OCI-M2 (cell line): Measurements from ENCODE around the gene LRTM1.

Source experiments
- DNase-seq: peaks from one replicate; lab custom pipeline; 2025; ENCODE audit not compliant: unreplicated experiment; lab: John Stamatoyannopoulos, UW

The LRTM1 gene

DNA sequence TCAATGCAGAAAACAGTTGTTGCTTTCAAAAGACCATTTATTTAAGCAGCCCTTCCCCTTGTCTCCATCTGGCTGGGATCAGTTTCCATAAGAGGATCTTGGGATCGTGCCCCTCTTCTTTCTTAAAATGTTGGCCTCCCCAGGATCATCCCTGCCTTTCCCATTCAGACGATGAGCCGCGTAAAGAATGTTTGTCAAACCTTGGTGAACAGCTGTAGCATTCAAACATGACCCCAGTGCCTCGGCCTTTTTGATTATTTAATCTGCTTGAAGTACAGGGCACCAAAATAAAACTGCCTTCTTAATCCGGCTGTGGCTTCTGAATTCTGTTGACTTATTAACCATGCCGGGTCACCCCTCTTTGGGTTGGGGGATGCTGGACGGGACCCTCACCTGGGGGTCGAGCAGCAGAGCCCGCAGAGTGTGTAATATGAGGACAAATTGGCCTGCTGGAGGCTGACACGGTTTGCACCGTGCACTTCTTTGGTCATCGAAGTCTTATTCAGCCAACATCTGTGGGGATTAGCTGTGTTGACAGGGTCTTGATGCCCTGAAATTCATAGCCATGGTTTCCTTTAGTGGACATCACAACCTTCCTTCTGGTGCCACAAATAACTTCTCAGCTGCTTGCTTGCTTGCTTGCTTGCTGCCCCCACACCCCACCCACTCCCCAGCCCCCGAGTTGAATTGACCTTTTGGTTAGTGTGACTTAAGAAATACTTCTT is at the start of gene LRTM1:
Gene LRTM1 (minus strand): TSS at position 14 of the 725 bp plus-strand sequence. CDS start 148 bp downstream, outside the sequence.
- DNase-seq = no peak

DNA sequence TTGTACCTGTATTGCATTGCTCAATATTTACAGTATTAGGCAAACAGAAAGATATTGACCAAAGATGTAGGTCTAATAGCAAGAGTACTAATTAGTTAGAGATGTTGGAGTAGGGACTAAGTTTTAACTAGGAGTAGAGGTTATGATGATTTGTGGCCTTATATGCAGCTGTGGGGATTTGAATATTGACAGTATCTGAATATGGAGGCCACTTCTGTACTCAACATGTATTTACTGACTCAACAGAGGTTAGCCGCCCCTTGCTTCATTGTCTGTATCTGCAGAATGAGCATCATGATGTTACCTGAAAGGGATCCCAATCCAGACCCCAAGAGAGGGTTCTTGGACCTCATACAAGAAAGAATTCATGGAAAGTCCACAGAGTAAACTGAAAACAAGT is 49.6 kb upstream of the LRTM1 start:
- DNase-seq = no peak

DNA sequence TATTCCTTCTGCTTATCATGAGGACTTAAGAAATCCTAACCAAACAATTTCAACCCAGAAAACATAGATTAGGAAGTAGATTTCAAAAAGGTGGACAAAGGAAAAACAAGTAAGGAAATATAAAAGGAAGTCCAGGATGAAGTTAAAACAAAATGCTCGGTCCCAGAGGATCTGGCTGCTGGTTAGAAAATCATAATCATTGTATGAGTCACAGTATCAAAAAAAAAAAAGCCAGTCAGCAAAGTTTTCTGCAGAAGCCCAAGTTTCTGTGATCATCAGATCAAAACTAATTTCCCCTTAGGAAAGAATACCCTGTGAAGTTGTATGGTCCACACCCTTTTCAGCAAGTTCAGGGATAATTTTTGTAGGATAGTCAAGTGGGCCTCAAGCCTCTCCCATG is 43.0 kb upstream of the LRTM1 start:
- no peak for DNase-seq

DNA sequence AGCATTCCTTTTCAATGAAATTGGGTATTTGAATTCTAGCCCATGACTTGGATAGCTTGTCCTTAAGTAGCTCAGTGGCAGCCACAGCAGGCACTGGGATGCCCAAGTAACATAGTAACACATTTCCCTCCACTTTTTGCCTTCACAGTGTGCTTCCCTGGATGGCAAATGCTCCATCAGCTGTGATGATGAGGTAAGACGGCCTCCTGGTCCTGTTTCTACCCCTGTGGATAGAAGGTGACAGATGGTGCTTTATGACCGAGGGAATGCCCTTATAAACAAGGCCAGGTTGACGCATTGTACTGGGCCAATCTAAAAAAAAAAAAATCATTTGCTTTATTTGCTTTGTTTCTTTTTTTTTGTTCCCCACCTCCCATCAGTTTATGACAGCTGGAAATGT is 41.8 kb upstream of the LRTM1 start:
- no peak for DNase-seq

DNA sequence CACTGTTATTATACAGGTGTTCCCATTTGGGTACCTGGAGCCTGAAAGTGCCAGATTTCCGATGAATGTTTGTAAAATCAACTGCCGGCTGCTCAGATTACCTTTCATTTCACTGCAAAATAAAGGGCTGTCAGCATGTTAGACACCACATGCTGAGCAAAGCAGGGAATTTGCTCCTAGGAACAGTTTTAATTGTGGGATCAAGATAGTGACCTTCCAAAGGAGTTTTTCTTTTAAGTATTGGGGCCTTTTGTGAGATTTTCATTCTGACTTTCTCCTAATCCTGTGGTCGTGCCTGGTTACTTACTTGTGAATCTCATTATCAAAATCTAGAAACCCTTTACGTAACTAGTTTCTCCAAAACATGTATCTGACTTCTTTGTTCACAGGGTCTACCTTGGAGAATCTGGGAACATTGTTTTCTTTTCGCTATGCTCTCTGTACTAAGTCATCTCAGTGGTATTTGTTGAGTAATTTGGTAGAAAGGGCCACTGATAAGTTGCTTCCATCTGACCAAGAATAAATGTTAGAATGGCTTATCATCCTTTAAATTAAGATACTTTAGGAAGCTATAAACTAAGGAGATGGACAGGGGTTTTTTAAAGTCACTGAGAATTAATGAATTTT is 40.8 kb upstream of the LRTM1 start:
- DNase-seq = no peak

DNA sequence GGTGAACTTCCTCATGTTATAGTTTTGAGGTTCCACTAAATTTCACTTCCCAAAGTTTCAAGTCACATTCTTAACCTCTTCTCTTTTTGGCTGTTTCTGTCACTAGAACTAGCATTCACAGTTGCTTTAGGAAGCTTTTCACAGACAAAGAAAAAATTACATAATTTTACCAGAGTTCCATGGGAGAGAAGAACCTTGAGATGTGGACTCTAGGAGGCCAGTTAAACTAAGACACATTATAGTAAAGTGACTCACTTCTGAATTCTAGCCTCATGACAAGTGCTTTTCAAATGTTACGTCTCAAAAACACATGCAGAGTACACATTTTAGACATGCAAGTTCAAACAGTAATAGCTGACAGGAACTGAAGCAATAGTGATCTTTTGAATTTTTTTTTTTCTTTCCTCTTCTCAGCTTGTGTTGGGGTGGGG is 39.9 kb upstream of the LRTM1 start:
- no peak for DNase-seq

DNA sequence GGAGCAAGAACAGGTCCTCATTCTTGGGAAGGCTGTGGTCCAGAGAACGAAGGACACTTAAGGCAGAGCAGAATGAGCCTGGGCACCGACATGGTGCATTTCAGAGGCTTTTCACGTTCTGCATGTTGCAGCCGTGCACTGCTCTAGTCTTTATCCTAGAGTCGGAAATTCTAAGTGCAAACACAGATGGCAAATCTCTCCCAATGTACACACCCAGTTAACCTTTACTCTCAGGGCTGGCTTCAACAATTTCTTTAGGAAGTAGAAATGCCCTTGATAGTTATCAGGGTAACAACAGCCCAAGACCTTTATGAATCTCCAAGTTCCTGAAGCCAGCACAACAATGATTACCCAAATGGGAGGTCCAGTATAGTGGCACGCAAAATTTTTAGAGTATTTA is 39.1 kb upstream of the LRTM1 start:
- DNase-seq = no peak

DNA sequence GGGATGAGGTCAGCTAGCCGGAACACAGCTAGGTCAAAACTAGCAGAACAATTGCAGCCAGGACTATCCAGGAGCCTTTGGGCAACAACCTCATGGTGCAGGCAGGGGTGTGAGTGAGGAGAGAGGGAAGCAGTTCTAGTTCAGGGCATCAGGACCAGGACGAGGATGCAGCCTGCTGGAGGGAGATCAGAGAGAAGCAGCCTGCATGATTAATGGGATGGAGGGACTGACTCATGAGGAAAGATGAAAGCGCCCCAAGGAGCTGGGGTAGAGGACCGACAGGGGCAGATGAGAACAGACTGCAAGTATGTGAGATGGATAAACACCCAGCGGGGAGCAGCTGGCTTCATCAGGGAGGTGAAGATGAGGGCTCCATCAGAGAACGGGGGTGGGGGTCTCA is 37.9 kb upstream of the LRTM1 start:
- no peak for DNase-seq

DNA sequence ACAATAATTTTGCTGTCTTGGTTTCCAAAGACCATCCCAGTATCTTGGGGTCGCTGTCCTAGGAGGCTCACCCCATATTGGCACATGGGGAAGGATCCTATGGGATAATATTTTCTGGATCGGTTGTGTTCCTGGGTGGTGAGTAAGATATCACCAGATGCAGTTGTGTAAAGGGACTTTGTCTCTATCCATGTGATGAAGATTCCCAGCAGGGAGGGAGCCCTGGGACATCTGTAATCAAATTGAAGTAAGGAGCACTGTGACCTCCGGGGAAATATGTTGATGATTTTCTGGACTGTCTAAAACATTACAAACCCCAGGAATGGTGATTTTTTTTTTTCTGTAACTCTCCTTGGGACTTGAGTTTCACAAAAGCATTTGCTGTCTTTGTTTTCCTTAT is 36.2 kb upstream of the LRTM1 start:
- DNase-seq = no peak

DNA sequence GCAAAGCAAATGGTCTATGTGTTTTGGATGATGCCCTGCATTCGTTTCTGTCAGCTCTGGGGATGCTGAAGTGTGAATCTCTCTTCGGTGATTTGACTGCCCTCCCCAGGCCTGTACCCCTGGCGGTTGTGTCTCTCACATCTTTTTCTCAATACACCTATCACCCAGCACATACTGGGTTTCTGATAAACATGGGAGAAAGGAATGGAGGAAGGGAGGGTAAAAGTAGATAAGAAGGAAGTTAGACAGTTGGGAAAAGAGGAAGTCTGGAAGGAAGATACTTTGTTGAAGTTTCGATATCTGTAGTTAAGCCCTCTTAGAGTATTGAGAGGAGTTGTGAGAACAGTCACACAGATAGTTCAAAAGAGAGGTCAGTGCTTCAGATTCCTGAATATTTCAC is 35.8 kb upstream of the LRTM1 start:
- DNase-seq = peak; percentile 16

DNA sequence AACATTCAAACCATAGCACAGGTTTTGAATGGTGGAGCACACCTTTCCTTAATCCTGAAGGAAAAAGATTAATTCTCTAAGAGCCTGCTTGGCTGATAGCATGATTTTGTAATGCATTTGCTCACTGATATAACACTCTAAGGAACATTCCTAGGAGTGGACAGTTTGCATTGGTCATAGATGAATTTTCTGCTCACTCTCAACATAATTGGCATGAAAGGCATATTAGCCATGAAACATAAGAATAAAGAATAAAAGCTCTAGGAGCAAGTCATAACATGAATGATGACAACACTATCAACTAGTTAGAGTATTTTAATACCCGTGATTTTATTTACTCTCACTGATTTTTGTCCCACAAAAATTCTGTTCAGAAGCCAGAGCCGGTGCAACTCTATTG is 34.3 kb upstream of the LRTM1 start:
- DNase-seq = no peak

DNA sequence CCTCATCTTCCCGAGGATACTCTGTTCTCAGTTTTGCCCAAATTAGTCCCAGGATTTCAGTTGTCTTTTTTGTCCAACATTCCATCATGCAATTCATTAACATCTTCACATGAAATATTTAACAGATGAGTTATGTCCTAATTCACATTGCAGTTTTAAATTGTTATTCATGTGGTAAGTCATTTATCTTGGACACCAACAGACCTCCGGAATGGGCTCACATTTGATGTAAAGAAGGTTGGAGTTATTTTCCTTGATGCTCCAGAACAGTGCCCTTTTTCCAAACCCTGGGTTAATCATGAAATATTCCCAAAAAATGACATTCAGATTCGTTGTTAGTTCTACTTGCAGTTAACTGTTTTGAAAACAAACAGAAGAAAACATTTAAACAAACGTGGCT is 32.8 kb upstream of the LRTM1 start:
- DNase-seq = no peak

DNA sequence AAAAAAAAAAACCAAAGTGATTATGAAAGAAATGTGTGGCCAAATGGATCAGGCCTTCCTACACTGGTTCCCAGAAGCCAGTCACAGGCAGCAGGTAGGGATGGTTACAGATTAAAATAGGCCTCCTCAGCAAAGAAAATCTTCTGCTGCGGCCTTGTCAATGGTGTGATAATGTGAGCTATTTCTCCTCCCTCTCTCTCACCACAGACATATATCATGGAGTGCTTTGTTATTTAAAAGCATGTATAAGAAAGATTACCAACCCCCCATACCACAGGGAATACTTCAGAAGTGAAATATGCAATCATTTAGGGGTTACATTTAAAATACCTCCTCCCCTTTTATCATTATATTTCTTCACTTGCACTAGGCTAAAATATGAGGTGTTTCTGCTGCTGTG is 32.2 kb upstream of the LRTM1 start:
- no peak for DNase-seq

DNA sequence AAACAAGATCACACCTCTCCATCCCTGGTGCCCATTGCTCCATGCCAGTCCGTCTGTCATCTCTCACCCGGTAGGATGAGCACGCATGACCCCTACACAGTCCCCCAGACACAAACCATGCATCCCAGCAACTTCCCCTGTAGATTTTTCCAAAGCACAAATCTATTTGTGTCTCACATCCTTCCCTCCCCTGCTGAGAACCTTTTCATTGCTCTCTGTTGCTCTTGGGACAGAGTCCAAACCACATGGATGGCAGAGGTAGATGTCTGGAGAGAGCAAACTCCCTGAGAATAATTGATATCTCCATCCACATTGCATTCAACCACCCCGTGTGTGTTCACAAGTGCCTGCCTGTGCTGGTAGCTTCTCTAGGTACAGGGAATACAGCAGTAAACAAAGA is 29.9 kb upstream of the LRTM1 start:
- DNase-seq = no peak

DNA sequence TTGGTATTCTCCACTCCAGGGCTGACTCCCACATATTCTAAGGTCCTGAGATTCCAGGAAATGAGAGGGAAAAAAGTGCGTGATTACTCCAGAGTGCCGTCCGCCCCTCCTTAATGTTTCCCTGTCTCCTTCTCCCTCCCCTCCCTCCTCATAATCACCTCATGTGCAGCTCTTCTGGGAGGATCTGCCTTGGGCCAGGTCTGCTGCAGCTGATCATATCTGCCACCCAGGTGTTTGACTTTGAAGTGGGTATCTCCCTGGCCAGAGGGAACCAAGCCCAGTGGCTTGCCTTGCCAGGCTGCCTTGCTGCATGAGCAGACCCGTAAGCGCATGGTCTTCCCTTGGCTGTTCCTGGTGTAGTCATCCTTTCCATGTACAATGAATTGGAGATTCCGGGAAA is 28.1 kb upstream of the LRTM1 start:
- no peak for DNase-seq

DNA sequence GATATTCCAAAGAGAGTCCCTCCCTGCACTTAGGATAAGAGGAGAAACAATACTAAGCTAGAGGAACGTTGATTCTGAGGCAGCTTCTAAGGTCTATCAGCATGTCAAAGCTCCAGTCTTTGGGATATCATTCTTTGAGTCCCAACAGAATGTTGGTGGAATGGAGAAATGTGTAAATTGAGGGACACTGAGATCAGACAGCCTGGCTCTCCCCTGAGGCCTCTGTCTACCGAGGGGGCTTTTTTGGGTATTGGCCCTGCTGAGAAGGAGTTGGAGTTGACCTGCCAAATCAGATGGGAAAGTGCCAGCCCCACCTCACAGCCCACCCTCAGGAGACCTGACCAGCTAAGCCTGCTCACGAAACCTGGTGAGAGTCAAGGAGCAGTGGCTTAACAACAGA is 27.6 kb upstream of the LRTM1 start:
- DNase-seq = no peak

DNA sequence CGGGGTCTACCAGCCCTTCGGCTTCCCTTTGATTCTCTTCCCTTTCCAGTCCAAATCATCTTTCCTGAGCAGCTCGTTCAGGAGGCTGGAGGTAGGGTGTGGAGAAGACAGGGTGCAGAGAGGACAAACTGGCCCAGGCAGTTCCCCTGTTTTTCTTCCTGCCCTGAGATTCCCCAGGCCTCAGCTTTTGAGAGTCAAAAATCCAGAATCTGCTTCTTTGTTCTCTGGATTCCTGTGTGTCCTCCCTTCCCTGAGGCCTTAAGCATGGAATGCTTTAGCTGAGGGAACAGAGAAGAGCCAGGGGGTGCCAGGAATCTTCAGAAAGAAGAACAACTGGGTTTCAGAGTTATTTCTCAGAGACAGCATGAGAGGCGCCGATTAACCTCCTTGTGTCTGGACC is 26.7 kb upstream of the LRTM1 start:
- DNase-seq = no peak

DNA sequence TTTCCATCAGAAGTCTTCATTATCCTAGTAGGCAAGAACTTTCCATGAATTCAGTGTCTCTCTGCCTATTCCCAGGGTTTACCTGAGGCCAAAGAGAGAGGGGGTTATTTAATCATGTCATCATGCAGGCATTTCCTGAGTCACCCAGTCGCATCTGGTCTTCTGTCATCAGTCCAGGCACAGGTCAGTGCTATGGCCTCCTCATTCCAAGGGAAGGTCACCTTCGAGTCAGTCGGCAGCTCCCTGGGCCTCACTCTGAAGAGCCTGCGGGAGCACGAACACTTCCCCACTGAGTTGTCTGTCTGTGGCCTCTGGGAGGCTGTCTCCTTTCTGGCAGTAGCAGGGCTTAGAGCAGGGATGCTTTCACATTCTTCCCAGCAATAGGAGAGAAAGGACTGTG is 26.2 kb upstream of the LRTM1 start:
- DNase-seq = no peak

DNA sequence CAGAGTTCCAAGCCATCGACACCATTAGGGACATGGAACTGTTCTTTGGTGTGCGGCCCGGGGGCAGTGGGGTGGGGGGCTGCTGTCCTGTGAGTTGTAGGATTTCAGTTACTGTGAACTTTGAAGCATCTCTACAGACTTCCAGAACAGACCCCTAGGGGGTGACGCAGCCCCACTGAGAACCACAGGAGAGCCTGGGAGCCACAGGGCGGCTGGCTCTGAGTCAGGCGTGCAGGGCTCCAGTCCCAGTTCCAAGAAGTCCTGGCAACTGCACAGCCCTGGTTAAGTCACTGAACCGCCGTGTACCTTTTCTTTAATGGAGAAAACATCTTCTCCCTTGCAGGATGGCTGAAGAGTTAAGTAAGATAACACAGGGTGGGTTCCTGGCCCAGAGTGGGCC is 23.5 kb upstream of the LRTM1 start:
- DNase-seq = no peak

DNA sequence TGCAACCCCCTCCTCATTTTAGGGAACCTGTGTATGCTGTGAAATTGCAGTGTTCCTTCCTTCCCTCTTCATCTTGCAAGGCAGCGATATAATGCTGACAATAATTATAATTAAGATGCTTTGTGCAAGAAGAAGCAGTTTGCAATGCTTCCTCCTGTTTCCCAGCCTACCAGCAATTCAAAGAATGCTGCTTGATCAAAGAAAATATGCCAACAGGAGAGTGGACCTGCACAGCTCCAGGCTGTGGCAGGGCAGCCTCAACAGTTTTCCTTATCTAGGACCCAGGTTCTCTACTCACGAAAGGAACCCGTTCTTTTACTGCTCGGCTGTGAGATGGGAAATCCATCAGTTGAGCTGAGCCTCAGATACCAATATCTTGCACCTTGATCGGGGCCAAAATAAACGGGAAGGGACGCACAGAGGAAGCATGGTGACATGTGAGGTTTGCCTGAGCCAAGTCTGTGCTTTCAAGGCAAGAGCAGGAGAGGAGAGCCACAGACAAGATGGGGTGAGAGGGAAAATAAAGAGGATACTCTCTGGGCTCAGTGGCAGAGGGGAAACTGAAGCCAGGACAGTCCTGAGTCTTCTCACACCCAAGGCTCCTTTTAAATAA is 22.6 kb upstream of the LRTM1 start:
- no peak for DNase-seq

DNA sequence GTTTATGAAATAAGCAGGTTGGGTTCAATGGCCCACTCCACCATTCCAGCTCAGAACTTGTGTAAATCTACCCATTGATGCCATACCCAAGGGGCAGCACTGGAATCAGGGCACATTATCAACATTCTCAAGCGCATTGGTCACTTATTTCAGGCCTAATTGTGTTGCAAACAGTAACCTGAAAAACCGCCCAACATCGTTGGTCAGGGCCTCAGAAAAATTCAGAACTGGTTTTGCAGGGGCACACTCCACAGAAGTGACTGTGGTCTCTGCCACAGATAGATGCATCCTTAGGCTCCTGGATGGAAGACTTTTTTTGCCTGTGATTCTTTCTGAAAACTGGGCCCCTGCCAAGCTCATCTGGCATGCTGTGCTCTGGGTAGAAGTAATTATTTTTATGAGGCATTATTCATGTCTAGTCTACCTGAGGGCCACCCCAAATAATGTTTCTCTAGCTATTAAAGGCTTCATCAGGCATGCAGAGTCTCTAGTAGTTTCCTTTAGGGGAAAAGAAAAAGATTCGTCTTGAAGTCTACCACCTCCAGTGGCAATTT is 21.7 kb upstream of the LRTM1 start:
- DNase-seq = no peak

DNA sequence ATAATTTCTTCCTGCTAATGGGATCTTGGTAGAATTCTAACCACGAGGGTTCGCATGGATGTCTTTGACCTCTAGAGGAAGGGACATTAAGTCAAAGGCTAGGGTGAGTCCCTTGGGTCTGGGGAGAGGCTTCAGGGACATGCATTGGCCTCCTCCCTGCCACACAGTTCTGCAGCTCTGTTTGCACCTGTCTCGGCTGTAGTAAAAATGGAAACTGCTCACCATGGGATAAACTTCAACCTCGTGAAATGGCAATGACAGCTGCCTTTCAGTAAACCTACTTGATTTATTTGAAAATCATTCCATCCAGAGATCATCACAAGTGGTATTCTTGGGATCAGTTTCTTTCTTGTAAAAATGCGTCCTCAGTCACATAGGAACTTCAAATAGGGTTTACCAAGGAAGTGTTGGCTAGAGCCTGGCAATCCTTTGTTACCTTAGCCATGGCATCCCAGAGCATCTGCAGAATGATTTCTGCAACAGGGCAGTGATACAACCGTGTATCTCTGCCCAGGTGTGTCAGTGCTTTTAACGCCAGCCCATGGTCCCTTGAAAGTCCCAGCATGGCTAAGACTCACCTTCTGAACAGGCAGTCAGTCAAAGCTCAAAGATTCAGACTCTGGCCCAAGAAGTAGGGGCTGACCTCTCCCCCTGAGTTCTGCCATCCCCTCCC is 14.0 kb upstream of the LRTM1 start:
- no peak for DNase-seq
